Epithelial cell of proximal tubule (primary cell): Measurements from ENCODE around the gene PRMT1. TPM values are rescaled to one million over a fixed set of nuclear protein-coding genes. Genes with fewer than 3 reads are reported as not detected.
"Not testable (repeated sequence)": the region's sequence is repeated elsewhere in the genome, so short reads cannot be mapped to it uniquely, and the experiment has no call there.

Experiments
- DNase-seq: peaks from one replicate; pipeline ENCODE4 v3.0.0-alpha.2; 2011; ENCODE audit warnings: low read depth
- H3K4me3 ChIP-seq: 2 replicates; pipeline ENCODE4 v1.5.1; 2011; ENCODE audit warnings: low read depth, mild to moderate bottlenecking, low read length
- CTCF ChIP-seq: conservative IDR thresholded peaks from 2 replicates; pipeline ENCODE4 v1.5.1; 2012; ENCODE audit warnings: low read depth, mild to moderate bottlenecking, low read length
- total RNA-seq: library from RNA; depleted of rRNA; stranded (reverse); fragments of >200 nt; gene quantifications from 2 replicates; pipeline ENCODE4 v1.2.3, GENCODE V29; 2015

Gene PRMT1
- total RNA-seq, 1 donor from 2014 or later, result 186 TPM

- DNase-seq, result no peak
- TF ChIP-seq CTCF, result no peak
- H3K4me3 ChIP-seq, result no peak overlapping the region
These were observed 35.4 kb downstream of the PRMT1 start for GRCh38 chr19:49712397-49712859.

GRCh38 chr19:49713236-49713845 is 36.3 kb downstream of the PRMT1 start:
- DNase-seq, result no peak
- no peak for TF ChIP-seq CTCF
- H3K4me3 ChIP-seq, result no peak overlapping the region

GRCh38 chr19:49716154-49716553 is 39.1 kb downstream of the PRMT1 start:
- no peak for DNase-seq
- no peak overlapping the region for H3K4me3 ChIP-seq
- TF ChIP-seq CTCF, result no peak

- no peak for DNase-seq
- no peak overlapping the region for H3K4me3 ChIP-seq
- no peak for TF ChIP-seq CTCF
These were observed 41.4 kb downstream of the PRMT1 start for GRCh38 chr19:49718511-49718910.

GRCh38 chr19:49718991-49719390 is 41.9 kb downstream of the PRMT1 start:
- no peak overlapping the region for H3K4me3 ChIP-seq
- no peak for DNase-seq
- TF ChIP-seq CTCF, result no peak

- DNase-seq, H3K4me3 ChIP-seq: not testable (repeated sequence)
These were observed 42.3 kb downstream of the PRMT1 start for GRCh38 chr19:49719420-49719819.

GRCh38 chr19:49727217-49728030 is 50.4 kb downstream of the PRMT1 start:
- TF ChIP-seq CTCF, result no peak
- H3K4me3 ChIP-seq, result no peak overlapping the region
- DNase-seq, result no peak
